HL-60 (cell line): ENCODE results near the gene KCNJ16.

Experiments
- DNase-seq, 2 experiments: peaks; one replicate each; pipeline ENCODE4 v3.0.0-alpha.2; 2010 to 2020; ENCODE audit warnings: low read depth in 1 of 2, low spot score in 1 of 2
- H3K27ac ChIP-seq: fragments of 250-450 bp; sonication (Bioruptor Pico); replicated peaks from 2 replicates; pipeline ENCODE4 v1.5.1; 2020; ENCODE audit warnings: mild to moderate bottlenecking, moderate library complexity
- H3K27me3 ChIP-seq: fragments of 250-450 bp; sonication (Bioruptor Pico); 2 replicates; pipeline ENCODE4 v1.5.1; 2021; ENCODE audit warnings: mild to moderate bottlenecking, moderate library complexity; ENCODE audit not compliant: insufficient read depth, poor library complexity, severe bottlenecking
- H3K4me3 ChIP-seq: replicated peaks from 2 replicates; pipeline ENCODE4 v1.5.1; 2011; ENCODE audit warnings: mild to moderate bottlenecking, control low read depth, low read length; ENCODE audit not compliant: insufficient read depth
- CTCF ChIP-seq: IDR thresholded peaks from one replicate; pipeline ENCODE4 v1.5.1; 2011; ENCODE audit warnings: low read length, control low read depth, inconsistent platforms; ENCODE audit not compliant: insufficient read depth
- GABPA ChIP-seq: IDR thresholded peaks from 2 replicates; pipeline ENCODE4 v1.6.1; 2012; ENCODE audit warnings: low read depth
- POLR2AphosphoS5 ChIP-seq: IDR thresholded peaks from 2 replicates; pipeline ENCODE4 v1.6.1; 2012; ENCODE audit warnings: low read depth
- REST ChIP-seq: IDR thresholded peaks from 2 replicates; pipeline ENCODE4 v1.6.1; 2012; ENCODE audit warnings: low read depth; ENCODE audit not compliant: insufficient replicate concordance
- SPI1 ChIP-seq: IDR thresholded peaks from 2 replicates; pipeline ENCODE4 v1.6.1; 2012; ENCODE audit warnings: low read depth, mild to moderate bottlenecking, borderline replicate concordance

The KCNJ16 gene

GRCh38 chr17:70107441-70107840 is 32.4 kb downstream of the KCNJ16 start:
- no peak for DNase-seq
- H3K4me3 ChIP-seq, result no peak overlapping the region
- TF ChIP-seq GABPA (no peak), SPI1 (no peak), POLR2AphosphoS5 (no peak), REST (no peak), CTCF (no peak)
- no peak overlapping the region for H3K27ac ChIP-seq
- H3K27me3 ChIP-seq, result no peaks in the 10 kb centered on the region

GRCh38 chr17:70107904-70108565 is 33.0 kb downstream of the KCNJ16 start:
- Histone ChIP-seq H3K27me3 (no peaks in the 10 kb centered on the region), H3K27ac (no peak overlapping the region), H3K4me3 (no peak overlapping the region)
- no peak for DNase-seq
- TF ChIP-seq POLR2AphosphoS5 (no peak), REST (no peak), GABPA (no peak), SPI1 (no peak), CTCF (no peak)

- no peaks in the 10 kb centered on the region for H3K27me3 ChIP-seq
- no peak overlapping the region for H3K27ac ChIP-seq
- no peak overlapping the region for H3K4me3 ChIP-seq
- no peak for DNase-seq
- TF ChIP-seq REST (no peak), GABPA (no peak), POLR2AphosphoS5 (no peak), CTCF (no peak), SPI1 (no peak)
Observed at GRCh38 chr17:70109497-70109896, 34.5 kb downstream of the KCNJ16 start.
